Activated CD4-positive, alpha-beta T cell treated with anti-CD3 and anti-CD28 coated beads, Interleukin-2, amount 10 ng/mL, durations not matched to agents 7 days and 5 days (primary cell): Measurements from ENCODE around the gene TSC22D3. TPM values are rescaled to one million over a fixed set of nuclear protein-coding genes. Genes with fewer than 3 reads are reported as not detected.
"Not testable (repeated sequence)": the region's sequence is repeated elsewhere in the genome, so short reads cannot be mapped to it uniquely, and the experiment has no call there.

Experiments
- CTCF ChIA-PET: fragments of 350-600 bp; sonication (Branson Sonifier 250); formaldehyde crosslinking; loops from one replicate; lab custom pipeline; 2021; ENCODE audit warnings: antibody characterized with exemption; lab: Charles Lee
- POLR2A ChIA-PET: fragments of 350-600 bp; sonication (Branson Sonifier 250); formaldehyde crosslinking; loops from one replicate; lab custom pipeline; 2021; ENCODE audit warnings: antibody characterized with exemption; lab: Charles Lee
- DNase-seq: peaks from one replicate; pipeline ENCODE4 v3.0.0-alpha.2; 2020
- H3K27ac Mint-ChIP-seq: one replicate; pipeline ENCODE4 v1.8.0; 2021; ENCODE audit warnings: mild to moderate bottlenecking, moderate library complexity, mixed read lengths
- H3K27me3 Mint-ChIP-seq: one replicate; pipeline ENCODE4 v1.8.0; 2021; ENCODE audit warnings: mixed read lengths
- H3K36me3 Mint-ChIP-seq: one replicate; pipeline ENCODE4 v1.8.0; 2021; ENCODE audit warnings: low read depth, mixed read lengths
- H3K4me1 Mint-ChIP-seq: one replicate; pipeline ENCODE4 v1.8.0; 2021; ENCODE audit warnings: mixed read lengths
- H3K4me3 Mint-ChIP-seq: one replicate; pipeline ENCODE4 v1.8.0; 2021; ENCODE audit warnings: mild to moderate bottlenecking, moderate library complexity, mixed read lengths
- H3K9me3 Mint-ChIP-seq: one replicate; pipeline ENCODE4 v1.8.0; 2021; ENCODE audit warnings: mixed read lengths
- total RNA-seq, 2 experiments: library from RNA; stranded (reverse); gene quantifications; one replicate each; pipeline ENCODE4 v1.2.3, GENCODE V29; 2021

TSC22D3 gene
- total RNA-seq = 10 to 100 TPM; 36.5 to 41.9 TPM

DNA sequence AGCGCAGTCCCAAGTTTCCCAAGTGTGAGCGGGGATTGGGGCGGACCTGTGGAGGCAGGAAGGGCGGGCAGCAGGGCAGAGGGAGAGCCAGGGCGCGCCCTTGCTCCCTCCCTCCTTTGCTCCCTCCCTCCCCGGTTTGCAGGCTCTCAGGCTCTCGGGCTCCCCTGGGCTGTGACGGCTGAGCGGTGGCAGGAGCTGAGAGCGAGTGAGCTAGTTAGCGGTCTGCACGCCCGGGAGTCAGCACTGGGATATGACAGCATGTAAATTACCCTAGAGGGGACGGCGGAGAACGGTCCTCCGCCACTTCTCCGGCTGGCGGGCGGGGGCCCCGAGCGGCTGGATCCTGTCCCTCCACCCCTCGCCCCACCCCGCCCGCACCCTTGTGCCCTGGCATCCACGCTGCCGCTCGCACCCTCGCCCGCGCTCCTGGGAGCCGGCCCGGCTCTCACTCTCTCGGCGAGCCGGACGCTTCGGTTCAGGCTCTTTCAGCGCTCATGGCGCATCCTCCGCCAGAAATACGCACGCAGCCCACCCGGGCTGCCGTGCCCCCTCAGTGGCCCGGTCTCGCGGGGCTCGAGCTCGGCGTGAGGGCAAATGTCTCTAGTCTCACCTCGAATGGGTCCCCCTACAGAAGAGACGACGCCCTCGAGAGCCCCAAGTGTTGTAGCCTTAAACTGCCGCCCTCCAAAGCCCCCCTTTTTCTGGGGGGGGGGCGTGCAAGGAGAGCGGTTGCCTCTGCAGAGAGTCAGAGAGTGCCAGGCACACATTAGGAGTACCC is at the start of gene TSC22D3:
Gene TSC22D3 (minus strand): TSS at position 54 of the 778 bp plus-strand sequence. CDS start 368 bp downstream, outside the sequence.
- no peaks in the 10 kb centered on the region for H3K36me3 Mint-ChIP-seq
- H3K9me3 Mint-ChIP-seq = no peaks in the 10 kb centered on the region
- H3K4me3 Mint-ChIP-seq = peak within 1 kb of the TSS; percentile 78
- POLR2A ChIA-PET = interaction anchor here (1.1 kb wide), 1 partner anchor 147 kb away, joined by 3 read pairs; the partner anchor contains the start of gene PRPS1
- CTCF ChIA-PET = interaction anchor here (1.1 to 3.6 kb wide), 8 partner anchors 12 to 237 kb away, joined by 4 to 35 read pairs (median 6); no protein-coding TSS in a partner anchor
- peaks cover 6% of the 10 kb centered on the region for H3K27me3 Mint-ChIP-seq
- peak within 1 kb of the TSS; percentile 73 for H3K27ac Mint-ChIP-seq
- DNase-seq = peak; percentile 49
- peaks cover 12% of the 10 kb centered on the region for H3K4me1 Mint-ChIP-seq

DNA sequence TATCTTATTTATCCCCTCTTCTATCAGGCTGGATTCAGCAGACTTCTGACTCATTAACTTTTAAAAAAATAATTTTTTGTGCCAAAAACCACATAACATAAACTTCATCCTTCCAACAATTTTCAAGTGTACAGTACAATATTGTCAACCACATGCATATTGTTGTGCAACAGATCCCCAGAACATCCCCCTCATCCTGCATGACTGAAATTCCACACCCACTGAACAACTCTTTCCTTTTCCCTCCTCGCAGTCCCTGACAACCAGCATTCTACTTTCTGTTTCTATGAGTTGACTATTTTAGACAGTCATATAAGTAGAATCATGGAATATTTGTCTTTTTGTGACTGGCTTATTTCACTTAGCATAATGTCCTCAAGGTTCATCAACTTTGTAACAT is 47.9 kb upstream of the TSC22D3 start:
- Mint-ChIP-seq H3K4me1 (peaks cover 18% of the 10 kb centered on the region), H3K36me3 (no peaks in the 10 kb centered on the region), H3K4me3 (no peak overlapping the region), H3K9me3 (peaks cover 3% of the 10 kb centered on the region), H3K27ac (no peak overlapping the region), H3K27me3 (peaks cover 15% of the 10 kb centered on the region)
- CTCF ChIA-PET = no interaction called here
- POLR2A ChIA-PET = no interaction called here
- no peak for DNase-seq

DNA sequence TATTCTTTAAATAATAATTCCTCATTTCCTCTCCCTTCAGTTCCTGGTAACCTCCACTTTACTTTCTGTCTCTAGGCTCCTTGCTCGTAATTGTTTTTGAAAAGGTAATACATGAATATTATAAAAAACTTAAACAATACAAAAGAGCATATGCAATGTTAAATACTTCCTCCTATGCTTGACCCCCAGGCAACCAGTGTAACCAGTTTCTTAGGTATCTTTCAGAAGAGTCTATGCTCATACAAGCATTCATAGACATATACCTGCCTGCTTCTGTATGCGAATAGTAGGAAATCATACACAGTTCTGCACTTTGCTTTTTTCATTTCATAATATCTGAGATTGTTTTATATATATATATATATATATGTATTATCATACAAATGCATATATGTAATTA is 47.5 kb upstream of the TSC22D3 start:
- no peak for DNase-seq
- Mint-ChIP-seq H3K36me3 (no peaks in the 10 kb centered on the region), H3K27me3 (peaks cover 15% of the 10 kb centered on the region), H3K9me3 (peaks cover 3% of the 10 kb centered on the region), H3K27ac (no peak overlapping the region), H3K4me1 (peaks cover 18% of the 10 kb centered on the region), H3K4me3 (no peak overlapping the region)
- ChIA-PET CTCF (no interaction called here), POLR2A (no interaction called here)

DNA sequence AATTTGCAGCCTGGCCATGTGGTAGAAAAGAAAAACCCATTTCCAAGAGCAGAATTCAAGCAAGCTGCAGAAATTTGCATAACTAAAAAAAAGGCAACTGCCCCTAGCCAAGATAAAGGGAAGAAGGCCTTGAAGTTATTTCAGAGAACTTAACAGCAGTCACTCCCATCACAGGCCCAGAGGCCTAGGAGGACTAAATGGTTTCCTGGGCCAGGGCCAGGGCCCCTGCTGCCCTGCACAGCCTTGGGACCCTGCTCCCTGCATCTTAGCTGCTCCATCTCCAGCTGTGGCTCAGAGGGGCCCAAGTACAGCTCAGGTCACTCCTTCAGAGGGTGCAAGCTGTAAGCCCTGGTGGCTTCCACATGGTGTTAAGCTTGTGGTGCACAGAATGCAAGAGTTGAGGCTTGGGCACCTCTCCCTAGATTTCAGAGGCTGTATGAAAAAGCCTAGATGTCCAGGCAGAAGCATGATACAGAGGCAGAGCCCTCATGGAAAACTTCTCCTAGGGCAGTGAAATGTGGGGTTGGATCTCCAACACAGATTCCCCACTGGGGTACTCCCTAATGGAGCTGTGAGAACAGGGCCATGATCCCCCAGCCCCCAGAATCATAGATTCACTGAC is 43.4 kb upstream of the TSC22D3 start:
- ChIA-PET CTCF (no interaction called here), POLR2A (no interaction called here)
- peaks cover 3% of the 10 kb centered on the region for H3K9me3 Mint-ChIP-seq
- H3K36me3 Mint-ChIP-seq = no peaks in the 10 kb centered on the region
- H3K4me1 Mint-ChIP-seq = peaks cover 3% of the 10 kb centered on the region
- no peak overlapping the region for H3K4me3 Mint-ChIP-seq
- H3K27ac Mint-ChIP-seq = no peak overlapping the region
- H3K27me3 Mint-ChIP-seq = peaks cover 2% of the 10 kb centered on the region
- DNase-seq = no peak

DNA sequence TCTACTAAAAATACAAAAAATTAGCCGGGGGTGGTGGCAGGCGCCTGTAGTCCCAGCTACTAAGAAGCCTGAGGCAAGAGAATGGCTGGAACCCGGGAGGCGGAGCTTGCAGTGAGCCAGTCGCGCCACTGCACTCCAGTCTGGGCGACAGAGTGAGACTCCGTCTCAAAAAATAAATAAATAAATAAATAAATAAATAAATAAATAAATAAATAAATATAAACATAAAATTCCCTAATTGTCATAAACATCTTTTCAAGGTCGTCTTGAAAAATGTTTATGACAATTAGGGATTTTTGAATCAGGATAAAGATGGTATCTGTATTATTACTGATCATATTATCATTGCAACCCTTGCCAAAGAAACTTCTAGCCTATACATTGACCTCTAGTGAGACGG is 34.5 kb upstream of the TSC22D3 start:
- H3K4me3 Mint-ChIP-seq, POLR2A ChIA-PET, H3K27ac Mint-ChIP-seq, H3K9me3 Mint-ChIP-seq, H3K27me3 Mint-ChIP-seq, H3K4me1 Mint-ChIP-seq, DNase-seq, H3K36me3 Mint-ChIP-seq, CTCF ChIA-PET: not testable (repeated sequence)

DNA sequence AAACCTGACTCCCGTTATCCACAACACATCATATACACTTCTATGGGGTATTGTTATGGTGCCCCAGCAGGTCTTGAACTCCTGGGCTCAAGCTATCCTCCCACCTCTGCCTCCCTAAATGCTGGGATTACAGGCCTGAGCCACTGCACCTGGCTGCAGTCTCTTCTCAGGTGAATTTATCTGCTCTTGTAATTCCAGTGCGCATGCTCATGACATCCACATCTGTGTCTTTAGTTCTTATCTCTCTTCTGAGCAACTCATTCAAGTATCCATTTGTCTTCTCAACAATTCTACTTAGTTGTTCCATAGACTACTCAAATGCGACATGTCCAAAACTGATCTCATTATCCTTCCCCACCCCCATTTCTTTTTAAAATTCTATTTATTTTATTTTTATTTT is 29.6 kb upstream of the TSC22D3 start:
- no peak for DNase-seq
- ChIA-PET CTCF (no interaction called here), POLR2A (no interaction called here)
- Mint-ChIP-seq H3K27me3 (peaks cover 5% of the 10 kb centered on the region), H3K9me3 (no peaks in the 10 kb centered on the region), H3K27ac (no peak overlapping the region), H3K4me3 (no peak overlapping the region), H3K4me1 (no peaks in the 10 kb centered on the region), H3K36me3 (no peaks in the 10 kb centered on the region)

DNA sequence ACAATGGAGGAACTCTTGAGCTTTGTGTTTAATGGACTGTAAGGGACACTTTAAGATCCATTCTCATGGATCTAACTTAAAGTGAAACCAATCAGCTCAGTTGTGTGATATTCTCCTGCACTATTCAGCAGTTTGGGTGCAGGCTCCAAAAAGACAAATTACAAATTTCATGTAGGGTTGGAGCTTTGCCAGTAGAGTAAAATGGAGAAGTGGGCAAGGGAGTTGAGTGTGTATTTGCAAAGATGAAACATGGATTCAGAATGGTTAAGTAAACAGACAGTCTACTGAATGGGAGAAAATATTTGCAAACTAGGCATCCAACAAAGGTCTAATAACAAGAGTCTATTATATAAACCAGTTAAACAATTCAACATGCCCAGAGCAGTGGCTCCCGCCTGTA is 28.8 kb upstream of the TSC22D3 start:
- no peaks in the 10 kb centered on the region for H3K9me3 Mint-ChIP-seq
- H3K4me3 Mint-ChIP-seq = no peak overlapping the region
- no peak overlapping the region for H3K27ac Mint-ChIP-seq
- ChIA-PET CTCF (interaction anchor here (1.4 kb wide), 1 partner anchor 17 kb away, joined by 4 read pairs; no protein-coding TSS in a partner anchor), POLR2A (no interaction called here)
- peaks cover 8% of the 10 kb centered on the region for H3K27me3 Mint-ChIP-seq
- no peak for DNase-seq
- no peaks in the 10 kb centered on the region for H3K4me1 Mint-ChIP-seq
- no peaks in the 10 kb centered on the region for H3K36me3 Mint-ChIP-seq

DNA sequence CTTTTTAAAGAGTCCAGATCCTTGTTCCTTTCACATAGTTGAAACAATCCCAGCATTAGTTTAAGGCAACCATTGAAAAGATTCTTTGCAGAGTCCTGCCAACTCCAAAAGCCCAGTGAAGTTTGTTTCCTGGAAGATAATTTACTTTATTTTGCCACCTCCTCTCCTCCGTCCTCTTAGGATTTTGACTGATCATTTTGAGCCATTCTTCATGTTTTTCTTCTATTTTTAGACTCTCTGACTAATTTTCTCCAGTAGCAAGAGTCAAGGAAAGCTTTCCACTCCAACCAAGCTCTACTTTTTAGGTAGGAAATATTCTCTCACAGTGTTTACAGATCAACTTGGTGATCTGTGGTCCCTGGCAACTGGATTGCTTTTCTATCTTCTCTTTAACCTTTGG is 12.2 kb upstream of the TSC22D3 start:
- H3K9me3 Mint-ChIP-seq = no peaks in the 10 kb centered on the region
- peaks cover 5% of the 10 kb centered on the region for H3K27me3 Mint-ChIP-seq
- ChIA-PET POLR2A (no interaction called here), CTCF (interaction anchor here (2.7 kb wide), 1 partner anchor 11 kb away, joined by 11 read pairs; the partner anchor contains the start of gene NCBP2L)
- H3K36me3 Mint-ChIP-seq = no peaks in the 10 kb centered on the region
- no peaks in the 10 kb centered on the region for H3K4me1 Mint-ChIP-seq
- H3K4me3 Mint-ChIP-seq = no peak overlapping the region
- no peak for DNase-seq
- H3K27ac Mint-ChIP-seq = no peak overlapping the region

DNA sequence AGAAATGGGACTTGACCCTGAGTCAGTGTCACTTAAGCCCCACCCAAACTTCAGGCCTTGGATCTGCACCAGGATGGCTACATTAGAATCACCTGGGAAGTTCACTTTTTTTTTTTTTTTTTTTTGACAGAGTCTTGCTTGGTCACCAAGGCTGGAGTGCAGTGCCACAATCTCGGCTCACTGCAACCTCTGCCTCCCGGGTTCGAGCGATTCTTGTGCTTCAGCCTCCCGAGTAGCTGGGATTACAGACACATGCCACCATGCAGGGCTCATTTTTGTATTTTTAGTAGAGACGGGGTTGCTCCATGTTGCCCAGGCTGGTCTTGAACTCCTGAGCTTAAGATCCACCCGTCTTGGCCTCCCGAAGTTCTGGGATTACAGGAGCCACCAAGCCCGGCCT is 4.9 kb upstream of the TSC22D3 start:
- Mint-ChIP-seq H3K4me1 (peaks cover 12% of the 10 kb centered on the region), H3K27me3 (peaks cover 2% of the 10 kb centered on the region), H3K4me3 (no peak overlapping the region), H3K27ac (no peak overlapping the region), H3K36me3 (no peaks in the 10 kb centered on the region), H3K9me3 (no peaks in the 10 kb centered on the region)
- DNase-seq = no peak
- ChIA-PET CTCF (interaction anchor here (0.6 to 1.2 kb wide), 4 partner anchors 59 to 125 kb away, joined by 3 to 5 read pairs (median 3); no protein-coding TSS in a partner anchor), POLR2A (no interaction called here)

DNA sequence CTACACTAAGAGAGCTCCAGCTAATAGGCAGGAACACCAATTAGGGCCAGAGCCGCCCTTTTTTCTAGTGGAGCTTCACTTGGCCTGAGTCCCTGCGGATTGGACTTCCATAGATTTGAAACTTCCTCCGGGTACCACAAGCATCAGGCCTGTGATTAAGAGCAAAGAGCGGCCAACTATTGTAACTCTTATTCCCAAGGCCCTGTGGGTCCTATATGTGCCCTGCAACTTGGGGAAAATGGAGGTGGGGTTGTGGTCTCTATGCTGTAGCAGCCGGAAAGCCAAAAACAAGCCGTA is 1.9 kb upstream of the TSC22D3 start, which contains the start of gene NCBP2L:
Gene NCBP2L (plus strand): TSS at position 198 of the 297 bp plus-strand sequence. CDS start 16,488 bp downstream, outside the sequence.
- H3K36me3 Mint-ChIP-seq = no peaks in the 10 kb centered on the region
- peak within 1 kb of the TSS; percentile 78 for H3K4me3 Mint-ChIP-seq
- no peak for DNase-seq
- ChIA-PET POLR2A (no interaction called here), CTCF (interaction anchor here (0.7 to 3.6 kb wide), 16 partner anchors 9 to 317 kb away, joined by 3 to 35 read pairs (median 4); partner anchors contain the start of gene PRPS1)
- peaks cover 6% of the 10 kb centered on the region for H3K27me3 Mint-ChIP-seq
- peak within 1 kb of the TSS; percentile 73 for H3K27ac Mint-ChIP-seq
- peaks cover 12% of the 10 kb centered on the region for H3K4me1 Mint-ChIP-seq
- H3K9me3 Mint-ChIP-seq = no peaks in the 10 kb centered on the region

DNA sequence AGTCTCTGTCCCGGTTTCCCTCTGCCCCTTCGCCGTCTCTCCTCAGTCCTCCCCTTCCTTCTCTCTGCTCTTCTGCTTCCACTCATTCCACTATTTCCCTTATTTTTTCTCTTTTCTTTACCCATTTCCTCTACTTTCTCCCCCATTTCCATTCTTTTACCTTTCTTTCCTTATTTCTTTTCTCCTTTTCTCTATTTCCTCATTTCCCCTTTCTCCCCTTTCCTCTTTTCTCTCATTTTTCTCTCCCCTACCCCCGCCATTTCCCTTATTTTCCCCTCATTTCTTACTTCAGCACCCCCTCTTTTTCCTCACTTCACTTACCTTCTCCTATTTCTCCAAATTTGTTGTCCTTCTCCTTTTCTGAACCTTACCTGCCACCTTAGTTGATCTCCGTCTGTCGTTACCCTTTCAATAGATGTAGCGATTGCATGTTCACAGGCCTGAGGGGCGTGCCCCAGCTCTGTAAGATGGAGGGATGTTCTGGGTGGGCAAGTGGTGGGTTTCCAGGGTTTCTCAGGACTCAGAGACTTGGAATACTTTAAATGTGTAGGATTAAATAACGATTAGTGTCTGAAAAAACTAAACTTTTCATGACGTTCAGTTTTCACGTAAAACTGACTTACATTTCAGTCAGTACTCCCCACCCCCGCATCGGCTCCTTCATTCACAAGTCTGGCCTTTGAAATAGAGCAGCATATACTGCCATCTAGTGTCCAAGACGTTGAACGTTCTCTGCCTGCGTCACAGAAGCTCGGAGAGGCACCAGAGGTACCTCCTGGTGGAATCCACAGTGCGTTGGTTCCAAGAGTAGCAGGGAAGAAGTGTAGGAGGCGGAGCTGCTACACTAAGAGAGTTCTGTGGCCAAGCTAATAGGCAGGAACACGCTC is 1.3 kb upstream of the TSC22D3 start:
- Mint-ChIP-seq H3K27ac (peak overlapping the region; percentile 73), H3K4me1 (peaks cover 12% of the 10 kb centered on the region)
- POLR2A ChIA-PET = no interaction called here

DNA sequence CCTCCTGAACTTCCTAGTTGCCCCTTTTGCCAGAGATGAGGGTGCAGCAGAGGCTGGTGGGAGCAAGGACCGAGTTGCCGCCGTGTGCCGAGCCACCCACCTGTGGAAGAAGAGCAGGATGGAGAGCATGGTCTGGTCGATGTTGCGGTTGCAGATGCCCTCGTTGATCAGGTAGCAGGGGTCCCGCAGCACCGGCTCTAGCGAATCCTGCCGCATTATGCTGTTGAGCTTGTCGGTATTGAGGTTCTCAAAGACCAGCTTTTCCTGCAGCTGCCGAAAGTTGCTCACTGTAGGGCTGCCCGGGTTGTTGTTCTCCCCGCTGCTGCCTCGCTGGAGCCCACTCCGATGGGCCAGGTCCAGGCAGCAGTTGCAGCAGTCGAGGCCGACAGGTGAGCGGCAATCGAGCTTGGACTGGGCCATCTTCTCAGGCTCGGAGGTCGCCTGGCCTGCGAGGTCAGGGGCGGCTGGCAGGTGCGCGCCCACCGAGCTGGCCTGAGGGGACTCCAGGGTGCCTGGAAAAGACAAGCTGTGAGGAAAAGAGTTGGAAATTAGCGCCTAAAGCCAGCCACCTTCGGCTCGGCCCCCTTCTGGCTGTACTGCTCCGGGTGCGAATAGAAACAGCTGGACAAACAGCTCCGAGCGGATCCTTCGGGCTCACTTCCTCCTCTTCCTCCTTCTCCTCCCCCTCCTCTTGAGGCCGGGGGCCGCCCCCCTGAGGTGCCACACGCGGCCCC is 420 bp downstream of the TSC22D3 start:
- Mint-ChIP-seq H3K9me3 (no peaks in the 10 kb centered on the region), H3K27ac (no peak overlapping the region), H3K4me1 (peaks cover 12% of the 10 kb centered on the region), H3K27me3 (peaks cover 6% of the 10 kb centered on the region), H3K36me3 (no peaks in the 10 kb centered on the region), H3K4me3 (peak overlapping the region; percentile 78)
- CTCF ChIA-PET = interaction anchor here (1.1 to 3.6 kb wide), 8 partner anchors 11 to 146 kb away, joined by 3 to 35 read pairs (median 5); no protein-coding TSS in a partner anchor
- no peak for DNase-seq
- POLR2A ChIA-PET = interaction anchor here (1.1 kb wide), 1 partner anchor 146 kb away, joined by 3 read pairs; the partner anchor contains the start of gene PRPS1

More for the DNA sequence above, 1.3 kb upstream of the TSC22D3 start:
- Mint-ChIP-seq H3K27me3 (peaks cover 6% of the 10 kb centered on the region), H3K9me3 (no peaks in the 10 kb centered on the region), H3K4me3 (peak overlapping the region; percentile 78), H3K36me3 (no peaks in the 10 kb centered on the region)
- CTCF ChIA-PET = interaction anchor here (0.7 to 3.6 kb wide), 19 partner anchors 10 to 316 kb away, joined by 3 to 35 read pairs (median 4); partner anchors contain the start of gene PRPS1
- peak; percentile 84 for DNase-seq
